Raji (cell line): ENCODE data around the gene DPP4.

Experiments used
- POLR2A ChIP-seq: IDR thresholded peaks from 2 replicates; pipeline ENCODE4 v1.6.1; 2011; ENCODE audit warnings: low read depth, low read length, control low read depth; ENCODE audit not compliant: insufficient read depth

Gene DPP4

GRCh38 chr2:162092658-162093556 is 18.9 kb upstream of the DPP4 start:
- no peak for TF ChIP-seq POLR2A

GRCh38 chr2:162092008-162092390 is 18.0 kb upstream of the DPP4 start:
- TF ChIP-seq POLR2A = no peak

- TF ChIP-seq POLR2A = no peak
Measured at GRCh38 chr2:162091325-162092007, 17.5 kb upstream of the DPP4 start.

- TF ChIP-seq POLR2A = no peak
Measured at GRCh38 chr2:162090109-162090508, 16.1 kb upstream of the DPP4 start.

- TF ChIP-seq POLR2A = no peak
Measured at GRCh38 chr2:162086904-162087303, 12.9 kb upstream of the DPP4 start.

- TF ChIP-seq POLR2A = no peak
Measured at GRCh38 chr2:162085090-162085891, 11.3 kb upstream of the DPP4 start.

- TF ChIP-seq POLR2A = no peak
Measured at GRCh38 chr2:162084536-162084935, 10.5 kb upstream of the DPP4 start.

- TF ChIP-seq POLR2A = no peak
Measured at GRCh38 chr2:162082681-162083080, 8.7 kb upstream of the DPP4 start.

GRCh38 chr2:162082036-162082435 is 8.0 kb upstream of the DPP4 start:
- TF ChIP-seq POLR2A = no peak

GRCh38 chr2:162079514-162079913 is 5.5 kb upstream of the DPP4 start:
- no peak for TF ChIP-seq POLR2A

- TF ChIP-seq POLR2A = no peak
Measured at GRCh38 chr2:162075689-162076132, 1.7 kb upstream of the DPP4 start.

- TF ChIP-seq POLR2A = no peak
Measured at GRCh38 chr2:162074928-162075688, 1.1 kb upstream of the DPP4 start.

GRCh38 chr2:162074632-162074895 is 549 bp upstream of the DPP4 start:
- TF ChIP-seq POLR2A = no peak

- TF ChIP-seq POLR2A = no peak
Measured at GRCh38 chr2:162072976-162073887, 783 bp downstream of the DPP4 start.
